ENCODE results near the gene TIMM23.

TIMM23 gene

DNA sequence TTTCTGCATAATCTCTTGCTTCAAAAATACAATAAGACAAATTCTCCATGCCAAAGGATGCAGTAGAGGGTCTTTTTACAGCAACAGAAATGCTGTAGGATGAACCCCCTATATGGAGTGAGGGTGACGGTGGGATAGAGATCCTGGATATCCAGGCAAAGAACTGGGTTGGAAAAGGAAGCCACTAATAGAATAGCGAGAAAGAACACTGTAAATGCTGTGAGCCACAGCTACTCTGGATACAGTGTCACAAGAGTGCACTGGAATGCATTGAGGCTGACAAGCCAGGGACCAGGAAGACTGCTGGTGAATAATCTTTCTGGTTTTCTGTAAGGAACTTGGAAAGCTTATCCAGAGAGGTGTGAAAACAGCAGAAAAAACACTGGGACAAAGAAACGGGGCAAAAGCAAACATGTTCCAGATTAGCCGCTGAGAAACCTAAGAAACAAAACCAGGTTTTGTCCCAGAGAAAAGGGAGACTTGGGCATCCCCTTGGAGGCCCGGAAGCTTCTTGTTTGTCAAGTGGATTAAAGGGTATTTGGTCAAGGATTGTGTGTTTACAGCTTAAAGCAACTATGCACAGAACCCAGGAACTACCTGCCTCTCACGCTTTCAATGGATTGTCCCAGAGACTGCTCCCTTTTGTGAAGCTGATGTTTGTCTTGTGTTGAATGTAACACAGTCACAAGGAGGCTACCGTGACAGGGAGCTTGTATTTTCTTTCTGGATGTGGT lies 79.9 kb downstream of the TIMM23 start:
- no peak for DNase-seq (ENCODE audit: low read depth in 2 of 2, low spot score in 1 of 2)

DNA sequence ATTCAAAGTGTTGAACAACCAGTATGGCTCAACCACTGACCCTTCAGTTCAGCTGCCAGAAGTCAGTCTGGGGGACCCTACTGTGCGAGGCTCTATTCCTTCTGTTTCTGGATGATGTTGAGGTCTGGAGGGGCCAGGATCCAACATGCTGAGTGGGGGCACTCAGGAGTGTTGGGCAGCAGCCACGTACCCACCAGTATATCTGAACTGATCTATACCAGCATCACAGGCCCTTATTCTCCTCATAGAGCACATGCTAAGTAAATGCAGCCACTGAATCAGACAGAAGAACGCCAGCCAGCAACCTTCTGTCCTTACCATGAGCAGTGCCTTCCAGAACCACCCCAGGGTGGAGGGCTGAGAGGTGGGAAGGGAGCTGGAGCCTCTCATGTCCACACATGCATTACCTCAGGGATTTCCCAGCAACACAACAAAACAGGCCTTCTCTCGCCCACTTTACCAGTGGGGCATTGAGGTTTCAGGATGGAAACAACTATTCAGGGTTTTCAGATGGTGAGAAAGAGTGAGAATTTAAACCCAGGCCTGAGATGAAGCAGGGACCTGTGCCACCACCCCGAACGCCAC lies 80.6 kb downstream of the TIMM23 start:
- DNase-seq (ENCODE audit: low read depth in 2 of 2, low spot score in 1 of 2) = no peak
